ENCODE measurements around the gene ZNF683.
"Not testable (repeated sequence)": the region's sequence is repeated elsewhere in the genome, so short reads cannot be mapped to it uniquely, and the experiment has no call there.

ZNF683 gene

GRCh38 chr1:26372611-26373010, at the start of gene ZNF683:
TSS of gene ZNF683 (minus strand) at chr1:26372750. CDS start at chr1:26368571, 4,179 bp downstream.
- not testable (repeated sequence) for DNase-seq

- no peak for DNase-seq
Measured at GRCh38 chr1:26419494-26419893, 46.9 kb upstream of the ZNF683 start.

DNA sequence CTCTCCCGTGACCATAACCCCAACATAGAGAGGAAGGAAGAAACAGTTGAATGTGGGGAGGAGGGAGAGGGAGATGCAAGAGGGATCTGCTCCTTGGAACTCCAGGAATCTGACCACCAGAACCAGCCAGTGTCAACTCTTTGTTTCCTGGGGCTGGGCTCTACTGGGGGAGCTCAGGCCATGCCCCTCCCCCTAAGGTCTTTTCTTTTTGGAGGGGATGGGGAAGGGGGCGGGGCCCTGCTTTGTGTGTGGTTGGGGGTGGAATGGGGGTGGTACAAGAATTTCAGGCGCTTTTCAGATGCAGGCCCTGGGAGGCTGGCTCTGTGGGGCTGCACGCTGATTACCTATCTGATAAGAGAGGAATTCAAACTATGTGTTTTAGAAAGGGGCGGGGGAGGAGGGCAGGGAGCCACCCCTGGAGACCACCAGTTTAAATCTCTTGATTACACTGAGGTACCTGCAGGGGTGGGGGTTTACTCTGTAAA, 46.4 kb upstream of the ZNF683 start:
- DNase-seq = no peak

GRCh38 chr1:26417111-26417759, 44.7 kb upstream of the ZNF683 start:
- DNase-seq = peak; percentile 93

- no peak for DNase-seq
Measured at GRCh38 chr1:26413031-26413430, 40.5 kb upstream of the ZNF683 start.

DNA sequence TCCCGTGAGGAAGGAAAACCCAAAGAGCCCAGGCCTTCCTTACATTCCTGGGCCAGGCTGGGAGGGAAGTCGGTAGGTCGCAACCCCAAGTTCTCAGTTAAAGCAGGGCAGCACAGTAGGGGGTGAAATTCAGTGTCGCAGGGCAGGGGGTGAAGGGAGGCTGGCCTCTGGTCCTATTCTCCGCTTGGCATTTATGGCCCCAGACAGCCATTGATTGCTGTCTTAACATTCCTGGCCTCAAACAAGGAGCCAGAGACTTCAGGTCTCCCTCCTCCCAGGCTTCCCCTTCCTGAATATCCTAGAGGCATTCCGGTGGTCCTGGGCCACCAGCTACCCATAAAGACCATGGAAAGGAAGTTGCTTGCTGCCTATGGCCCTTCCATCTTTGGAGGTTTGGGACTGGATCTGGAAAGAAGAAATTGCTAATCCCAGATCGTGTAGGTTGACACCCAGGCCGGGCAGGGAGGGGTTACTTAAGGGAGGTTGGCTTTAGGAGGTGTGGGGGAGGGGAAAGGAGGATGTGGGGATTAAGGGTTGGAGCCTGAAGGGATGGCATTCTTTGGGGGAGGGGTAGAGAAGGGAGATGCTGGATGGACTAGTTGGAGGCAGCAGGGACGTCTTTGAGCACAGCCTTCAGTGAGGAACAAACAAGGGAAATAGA, 39.8 kb upstream of the ZNF683 start:
- DNase-seq = no peak

DNA sequence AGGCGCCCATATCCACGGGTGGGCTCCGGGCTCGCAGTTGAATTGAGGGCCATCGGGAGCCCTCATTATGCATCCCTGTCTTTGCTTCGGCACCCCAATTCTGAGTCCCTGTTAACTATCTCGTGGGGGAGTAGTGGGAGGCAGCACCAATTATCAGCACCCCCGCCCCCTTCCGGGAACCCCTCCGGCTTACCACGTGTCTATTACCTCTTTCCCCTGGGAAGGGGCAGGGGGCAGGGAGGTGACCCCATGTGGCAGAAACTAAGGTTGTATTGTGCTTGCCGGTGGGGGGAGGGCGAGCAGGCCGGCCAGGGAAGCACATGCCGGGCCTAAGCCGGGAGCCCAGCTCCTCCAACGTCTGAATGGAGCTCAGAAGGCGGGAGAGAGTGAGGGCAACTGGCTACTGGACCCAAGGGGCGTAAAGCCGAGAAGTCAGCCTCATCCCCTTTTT, 39.1 kb upstream of the ZNF683 start:
- no peak for DNase-seq

DNA sequence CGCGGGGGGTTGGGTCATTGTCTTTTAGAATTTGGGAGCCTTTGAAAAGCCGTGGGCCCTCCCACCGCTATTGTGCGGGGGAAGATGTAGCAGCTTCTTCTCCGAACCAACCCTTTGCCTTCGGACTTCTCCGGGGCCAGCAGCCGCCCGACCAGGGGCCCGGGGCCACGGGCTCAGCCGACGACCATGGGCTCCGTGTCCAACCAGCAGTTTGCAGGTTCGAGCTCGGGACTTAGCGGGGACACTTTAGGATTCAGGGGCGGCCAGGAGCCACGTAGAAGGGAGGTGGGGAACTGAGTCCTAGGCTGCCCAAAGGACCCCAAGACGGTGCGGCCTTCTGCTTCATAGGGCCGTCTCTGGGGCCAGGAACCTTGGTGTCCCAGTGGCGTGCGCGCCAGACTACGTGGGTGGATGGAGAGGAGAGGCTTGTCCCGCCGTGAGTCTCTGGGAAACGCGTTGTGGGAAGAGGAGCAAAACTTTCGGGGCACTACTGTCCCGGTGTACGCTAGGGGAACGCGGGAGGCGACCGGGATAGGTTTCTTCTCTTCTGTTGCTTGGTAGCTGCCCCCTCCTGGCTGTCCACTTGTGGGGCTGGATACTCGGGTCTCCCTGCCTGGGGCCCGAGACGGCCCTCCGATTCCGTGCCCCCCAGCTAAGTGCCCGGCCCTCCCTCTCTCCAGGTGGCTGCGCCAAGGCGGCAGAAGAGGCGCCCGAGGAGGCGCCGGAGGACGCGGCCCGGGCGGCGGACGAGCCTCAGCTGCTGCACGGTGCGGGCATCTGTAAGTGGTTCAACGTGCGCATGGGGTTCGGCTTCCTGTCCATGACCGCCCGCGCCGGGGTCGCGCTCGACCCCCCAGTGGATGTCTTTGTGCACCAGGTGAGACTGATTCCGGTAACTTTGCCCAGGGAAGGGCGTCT, 38.4 kb upstream of the ZNF683 start, which contains the start of gene LIN28A:
Gene LIN28A, plus strand, starts transcription at position 112 of the 918 bp plus-strand sequence. Its CDS starts 75 bp downstream, at position 187.
- DNase-seq = no peak

DNA sequence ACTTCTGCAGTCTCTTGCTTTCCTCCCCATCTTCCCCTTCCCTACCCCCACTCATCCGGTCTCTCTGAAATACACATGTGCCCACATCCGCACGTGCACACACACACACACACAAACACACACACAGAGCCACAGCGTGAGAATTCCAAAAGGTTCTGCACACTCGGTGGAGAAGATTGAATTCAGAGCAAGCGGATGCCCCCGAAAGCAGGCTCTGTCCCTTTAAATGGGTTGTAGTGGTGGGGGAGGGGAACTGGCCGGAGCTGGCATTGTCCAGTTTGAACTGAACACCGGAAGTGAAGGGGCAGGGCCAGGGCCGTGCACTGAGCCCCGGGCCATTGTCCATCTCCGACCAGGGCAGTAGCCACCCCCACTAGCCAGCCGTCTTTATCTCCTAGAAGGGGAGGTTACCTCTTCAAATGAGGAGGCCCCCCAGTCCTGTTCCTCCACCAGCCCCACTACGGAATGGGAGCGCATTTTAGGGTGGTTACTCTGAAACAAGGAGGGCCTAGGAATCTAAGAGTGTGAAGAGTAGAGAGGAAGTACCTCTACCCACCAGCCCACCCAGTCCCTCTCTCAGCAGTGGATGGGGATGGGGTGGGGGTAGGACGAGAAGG, 36.7 kb upstream of the ZNF683 start:
- no peak for DNase-seq

DNA sequence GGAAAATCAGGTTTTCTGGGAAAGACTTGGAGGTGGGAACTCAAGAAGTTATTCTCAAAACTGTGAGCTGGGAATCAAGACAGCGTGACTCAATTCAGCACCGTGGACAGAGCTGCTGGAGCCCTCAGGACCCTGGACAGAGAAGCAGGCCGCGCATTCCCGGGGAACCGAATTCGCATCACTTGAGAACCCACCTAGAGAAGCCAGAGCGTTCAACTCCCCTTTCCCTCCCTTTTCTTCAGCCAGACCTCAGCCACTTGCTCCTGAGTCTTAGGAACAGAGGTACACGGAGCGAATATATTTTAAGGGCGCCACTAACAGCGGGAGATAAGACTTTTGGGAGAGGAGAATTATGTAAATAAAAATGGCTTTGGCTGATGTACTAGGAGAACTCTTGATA, 36.1 kb upstream of the ZNF683 start:
- peak; percentile 92 for DNase-seq

DNA sequence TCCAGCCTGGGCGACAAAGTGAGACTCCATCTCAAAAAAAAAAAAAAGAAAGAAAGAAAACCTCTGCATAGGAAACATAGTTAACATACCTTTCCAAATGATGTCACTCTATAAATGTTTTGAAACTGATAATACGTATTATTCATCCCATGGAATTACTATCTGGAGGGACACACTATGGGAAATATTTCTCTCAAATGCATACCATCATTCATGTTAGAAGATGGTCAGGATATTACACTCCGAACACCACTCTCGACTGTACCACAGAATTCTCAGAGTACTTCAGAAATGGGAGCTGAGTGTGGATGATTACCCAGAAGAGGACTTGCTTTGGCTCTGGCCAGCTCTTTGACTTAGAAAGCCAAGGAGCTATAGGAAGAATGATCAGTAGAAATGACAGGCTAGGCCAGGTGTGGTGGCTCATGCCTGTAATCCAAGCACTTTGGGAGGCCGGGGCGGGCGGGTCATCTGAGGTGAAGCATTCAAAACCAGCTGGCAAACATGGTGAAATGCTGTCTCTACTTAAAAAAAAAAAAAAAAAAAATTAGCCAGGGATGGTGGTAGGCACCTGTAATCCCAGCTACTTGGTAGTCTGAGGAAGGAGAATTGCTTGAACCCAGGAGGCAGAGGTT, 32.8 kb upstream of the ZNF683 start:
- no peak for DNase-seq

DNA sequence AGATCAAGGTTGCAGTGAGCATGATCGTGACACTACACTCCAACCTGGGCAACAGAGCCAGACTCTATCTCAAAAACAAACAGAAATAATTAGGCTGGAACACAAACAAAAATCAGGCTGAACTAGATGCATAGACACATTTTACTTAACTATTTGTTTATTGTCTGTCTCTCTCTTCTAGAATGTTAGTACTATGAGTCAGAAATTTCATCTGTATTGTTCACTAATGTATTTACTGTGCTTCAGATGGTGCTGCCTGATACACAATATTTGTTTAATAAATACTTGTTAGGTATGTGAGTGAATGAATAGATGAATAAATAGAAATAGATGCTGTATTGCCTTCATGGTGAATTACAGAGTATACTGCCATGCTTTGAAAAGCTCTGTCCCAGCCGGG, 32.1 kb upstream of the ZNF683 start:
- DNase-seq = no peak

GRCh38 chr1:26403656-26404055, 31.1 kb upstream of the ZNF683 start:
- no peak for DNase-seq

DNA sequence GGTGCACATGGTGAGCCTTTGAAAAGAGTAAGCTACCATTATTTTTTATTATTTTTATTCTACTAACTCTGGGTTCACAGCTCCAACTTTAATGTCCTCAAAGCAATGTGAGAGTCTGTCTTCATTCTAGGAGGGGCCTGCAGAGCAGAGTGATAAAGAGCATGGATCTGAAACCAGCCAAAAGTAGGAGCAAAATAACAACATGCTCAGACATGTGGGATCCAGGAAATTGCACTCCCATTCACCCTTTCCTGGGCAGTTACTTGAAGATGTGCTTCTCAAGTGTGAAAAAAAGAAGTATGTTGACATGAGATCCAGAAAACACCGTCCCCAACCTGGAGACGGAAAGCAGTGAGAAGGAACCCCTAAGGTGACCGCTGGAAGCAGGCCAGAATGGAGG, 29.3 kb upstream of the ZNF683 start:
- no peak for DNase-seq

GRCh38 chr1:26399034-26399433, 26.5 kb upstream of the ZNF683 start:
- DNase-seq = no peak

GRCh38 chr1:26395754-26396153, 23.2 kb upstream of the ZNF683 start:
- no peak for DNase-seq

DNA sequence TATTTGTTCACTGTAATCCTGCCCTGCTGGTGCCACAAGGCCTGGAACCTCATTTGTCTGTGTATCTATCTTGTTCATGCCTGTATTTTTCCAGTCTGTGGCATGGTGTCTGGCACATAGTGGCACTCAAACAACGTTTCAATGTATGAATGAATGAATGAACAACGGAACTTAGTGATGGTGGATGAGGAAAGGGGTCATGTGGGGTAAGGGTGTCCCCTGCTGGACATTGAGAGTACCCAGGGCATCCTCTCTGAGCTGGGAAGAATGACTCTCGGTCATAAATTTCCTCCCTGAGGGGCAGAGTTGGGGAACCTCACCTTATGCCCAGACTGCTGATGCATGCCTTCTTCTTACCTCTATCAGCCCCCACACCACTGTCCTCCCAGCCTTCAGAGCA, 18.9 kb upstream of the ZNF683 start:
- no peak for DNase-seq

- DNase-seq = no peak
Measured at GRCh38 chr1:26389604-26390247, 17.2 kb upstream of the ZNF683 start.

DNA sequence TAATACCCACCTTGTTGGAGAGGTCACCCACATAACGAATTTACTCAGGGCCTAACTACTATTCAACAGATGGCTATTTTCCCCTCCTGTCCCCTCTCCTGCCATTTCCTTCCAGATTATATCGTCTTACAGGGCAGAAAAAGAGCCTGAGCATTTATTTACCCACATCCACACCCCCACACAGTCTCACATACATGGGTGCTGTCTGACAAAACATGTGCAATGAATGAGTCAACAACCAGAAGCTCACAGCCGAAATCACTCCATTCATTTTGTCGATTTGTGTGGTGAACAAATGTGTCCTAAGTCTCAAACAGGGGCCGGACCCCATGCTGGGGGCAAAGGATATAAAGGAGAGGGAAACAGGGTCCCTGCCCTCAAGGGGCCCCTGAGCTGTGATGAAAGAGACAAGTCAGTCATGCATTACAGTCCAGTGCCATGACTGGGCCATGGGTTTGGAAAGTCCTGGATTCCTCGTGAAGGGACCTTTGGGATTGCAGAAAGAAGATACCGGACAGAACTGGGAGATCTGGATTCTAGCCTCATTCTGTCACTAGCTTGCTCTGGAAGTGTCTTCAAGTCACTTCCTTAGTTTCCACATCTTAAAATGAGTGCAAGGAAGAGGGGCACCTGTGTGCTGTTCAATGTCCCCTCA, 16.4 kb upstream of the ZNF683 start:
- no peak for DNase-seq

GRCh38 chr1:26387447-26387846, 14.9 kb upstream of the ZNF683 start:
- no peak for DNase-seq

- DNase-seq = not testable (repeated sequence)
Measured at GRCh38 chr1:26385063-26385462, 12.5 kb upstream of the ZNF683 start.

Measured in activated CD8-positive, alpha-beta memory T cell treated with anti-CD3 and anti-CD28 coated beads for 24 hours (primary cell).